ENCODE results near the gene ARMC3. TPM values are rescaled to one million over a fixed set of nuclear protein-coding genes. Genes with fewer than 3 reads are reported as not detected.

The ARMC3 gene
- total and polyA plus RNA-seq, 2 donors (not counting 1 experiment from before 2014, with no cell fraction given), result not detected

DNA sequence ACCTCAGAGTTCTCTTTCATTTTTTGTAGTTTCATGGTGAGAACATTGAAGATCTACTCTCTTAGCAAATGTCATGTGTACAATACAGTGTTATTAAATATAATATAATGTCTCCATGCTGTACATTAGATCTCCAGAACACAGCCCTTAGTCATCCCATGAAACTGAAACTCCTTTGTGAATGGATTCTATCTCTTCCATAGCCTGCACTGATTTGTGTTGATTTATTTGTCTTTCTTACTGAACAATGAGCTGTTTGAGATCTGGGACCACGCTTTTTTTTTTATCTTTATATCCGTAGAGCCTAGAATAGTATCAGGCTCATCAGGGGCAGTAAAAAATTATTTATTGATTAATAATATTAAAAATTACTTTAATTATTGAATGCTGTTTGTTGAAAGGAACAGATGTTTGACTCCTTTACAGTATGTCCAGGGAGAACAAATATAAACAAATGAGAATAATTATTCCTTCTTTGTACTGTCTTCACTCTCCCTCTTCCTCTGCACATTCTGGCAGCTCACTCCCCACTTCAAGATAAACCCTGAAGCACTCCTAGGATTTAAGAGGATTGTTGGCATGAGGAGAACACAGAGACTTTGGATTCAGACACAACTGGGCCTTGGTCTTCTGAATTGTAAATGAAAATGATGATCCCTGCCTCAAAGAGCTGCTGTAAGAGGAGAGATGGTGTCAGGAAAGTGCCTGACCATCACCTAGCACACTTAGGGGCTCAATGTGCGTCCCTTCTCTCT, 85.9 kb downstream of the ARMC3 start:
- Histone ChIP-seq H3K4me3 (ENCODE audit: control extremely low read depth in 1 of 5, extremely low read depth in 1 of 5, insufficient read depth in 1 of 5, low read depth in 2 of 5, low read length in 4 of 5) (no peak overlapping the region), H2AFZ (ENCODE audit: insufficient read depth, low read depth, low read length, poor library complexity, severe bottlenecking) (no peak overlapping the region), H3K27me3 (replicated peaks in 1 of 4; ENCODE audit: control extremely low read depth in 1 of 4, control insufficient read depth in 3 of 4, insufficient read depth in 4 of 4, low read length in 3 of 4) (peaks cover 0 to 3% (median under 1%) of the 10 kb centered on the region in 4 experiments), H3K4me1 (ENCODE audit: control insufficient read depth in 2 of 2, insufficient read depth in 2 of 2, low read length in 2 of 2) (peaks cover 3 to 6% of the 10 kb centered on the region in 2 donors), H3K9ac (ENCODE audit: low read length) (no peak overlapping the region), H4K20me1 (ENCODE audit: control insufficient read depth, insufficient read depth, low read length, poor library complexity, severe bottlenecking) (no peaks in the 10 kb centered on the region), H3K79me2 (ENCODE audit: control insufficient read depth, insufficient read depth, low read length) (no peaks in the 10 kb centered on the region), H3K36me3 (replicated peaks in 1 of 2; ENCODE audit: control extremely low read depth in 1 of 2, control insufficient read depth in 1 of 2, extremely low read depth in 1 of 2, insufficient read depth in 2 of 2, low read length in 1 of 2) (no peaks in the 10 kb centered on the region), H3K27ac (ENCODE audit: low read length in 2 of 2) (no peak overlapping the region), H3K4me2 (replicated peaks; ENCODE audit: low read depth, low read length, poor library complexity, severe bottlenecking) (no peak overlapping the region), H3K9me3 (ENCODE audit: control extremely low read depth in 1 of 3, control insufficient read depth in 2 of 3, insufficient read depth in 1 of 3, low read length in 2 of 3) (no peaks in the 10 kb centered on the region)
- peaks cover 9% of the 10 kb centered on the region for H3K4me1 Mint-ChIP-seq
- no peaks in the 10 kb centered on the region for H3K9me3 Mint-ChIP-seq (ENCODE audit: insufficient read depth)
- H3K27ac Mint-ChIP-seq, result no peak overlapping the region
- no peak overlapping the region for H3K4me3 Mint-ChIP-seq
- DNase-seq (no peak), ATAC-seq (ENCODE audit: low read depth) (no peak)
- no peak for TF ChIP-seq EZH2 (IDR thresholded peaks at IDR 0.05; ENCODE audit: borderline replicate concordance, insufficient read depth, low read depth, low read length, poor library complexity, severe bottlenecking)
- TF ChIP-seq, protein P1, sequence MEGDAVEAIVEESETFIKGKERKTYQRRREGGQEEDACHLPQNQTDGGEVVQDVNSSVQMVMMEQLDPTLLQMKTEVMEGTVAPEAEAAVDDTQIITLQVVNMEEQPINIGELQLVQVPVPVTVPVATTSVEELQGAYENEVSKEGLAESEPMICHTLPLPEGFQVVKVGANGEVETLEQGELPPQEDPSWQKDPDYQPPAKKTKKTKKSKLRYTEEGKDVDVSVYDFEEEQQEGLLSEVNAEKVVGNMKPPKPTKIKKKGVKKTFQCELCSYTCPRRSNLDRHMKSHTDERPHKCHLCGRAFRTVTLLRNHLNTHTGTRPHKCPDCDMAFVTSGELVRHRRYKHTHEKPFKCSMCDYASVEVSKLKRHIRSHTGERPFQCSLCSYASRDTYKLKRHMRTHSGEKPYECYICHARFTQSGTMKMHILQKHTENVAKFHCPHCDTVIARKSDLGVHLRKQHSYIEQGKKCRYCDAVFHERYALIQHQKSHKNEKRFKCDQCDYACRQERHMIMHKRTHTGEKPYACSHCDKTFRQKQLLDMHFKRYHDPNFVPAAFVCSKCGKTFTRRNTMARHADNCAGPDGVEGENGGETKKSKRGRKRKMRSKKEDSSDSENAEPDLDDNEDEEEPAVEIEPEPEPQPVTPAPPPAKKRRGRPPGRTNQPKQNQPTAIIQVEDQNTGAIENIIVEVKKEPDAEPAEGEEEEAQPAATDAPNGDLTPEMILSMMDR (IDR thresholded peaks at IDR 0.05), result no peak
- ChIA-PET POLR2A (no interaction called here), CTCF (interaction anchor here (1.3 to 2.6 kb wide), 2 partner anchors 24 to 40 kb away, joined by 3 to 11 read pairs; no protein-coding TSS in a partner anchor)
- peaks cover 6% of the 10 kb centered on the region for H3K27me3 Mint-ChIP-seq
- WGBS (ENCODE audit: insufficient coverage), result no CpG with 5 or more reads among the region's 3 CpGs
- intact Hi-C loops (cut with micrococcal nuclease), result no loop called here

DNA sequence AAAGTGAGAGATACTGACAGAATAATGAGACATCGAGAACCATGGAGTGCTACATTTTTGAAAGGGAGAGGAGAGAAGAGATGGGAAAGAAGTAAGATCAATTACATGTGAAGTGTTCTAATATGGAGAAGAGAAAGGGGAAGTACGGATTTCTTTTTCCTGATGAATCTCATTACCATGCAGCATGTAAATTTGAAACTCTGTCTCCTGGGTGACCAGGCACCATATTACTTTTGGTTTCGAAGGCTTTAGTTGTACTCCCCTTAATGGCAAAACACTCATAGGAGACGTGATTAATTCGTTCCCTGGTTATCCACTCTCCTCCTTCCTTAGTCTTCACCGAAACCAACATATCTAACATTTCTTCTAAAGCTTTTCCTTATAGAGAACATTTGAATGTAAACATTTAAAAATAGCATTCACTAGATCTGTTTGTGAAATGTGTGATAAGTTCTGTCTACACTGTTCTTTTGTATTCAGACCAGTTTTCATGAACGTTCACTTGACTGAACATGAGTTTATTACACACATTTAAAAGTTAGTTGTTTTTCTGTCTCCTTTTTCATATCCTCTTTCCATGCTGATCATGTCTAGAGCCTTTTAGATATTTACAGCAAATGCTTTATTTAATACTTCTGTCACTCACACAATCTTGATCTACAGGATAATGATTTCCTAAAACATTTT, 87.3 kb downstream of the ARMC3 start:
- H2AFZ ChIP-seq (ENCODE audit: insufficient read depth, low read depth, low read length, poor library complexity, severe bottlenecking), result peak overlapping the region; percentile 35
- H3K4me1 ChIP-seq (ENCODE audit: control insufficient read depth in 2 of 2, insufficient read depth in 2 of 2, low read length in 2 of 2), result peaks cover 3 to 6% of the 10 kb centered on the region in 2 donors
- WGBS (ENCODE audit: insufficient coverage), result 72% methylated on average over 3 of the region's 7 CpGs
- H3K27me3 ChIP-seq (replicated peaks in 1 of 4; ENCODE audit: control extremely low read depth in 1 of 4, control insufficient read depth in 3 of 4, insufficient read depth in 4 of 4, low read length in 3 of 4), result peaks cover 0 to 4% (median 2%) of the 10 kb centered on the region in 4 experiments
- no peaks in the 10 kb centered on the region for H3K79me2 ChIP-seq (ENCODE audit: control insufficient read depth, insufficient read depth, low read length)
- no peaks in the 10 kb centered on the region for H3K36me3 ChIP-seq (replicated peaks in 1 of 2; ENCODE audit: control extremely low read depth in 1 of 2, control insufficient read depth in 1 of 2, extremely low read depth in 1 of 2, insufficient read depth in 2 of 2, low read length in 1 of 2)
- no peaks in the 10 kb centered on the region for H3K9me3 Mint-ChIP-seq (ENCODE audit: insufficient read depth)
- H3K9ac ChIP-seq (ENCODE audit: low read length), result peak overlapping the region; percentile 28
- ChIA-PET POLR2A (no interaction called here), CTCF (no interaction called here)
- H3K27me3 Mint-ChIP-seq, result peaks cover 6% of the 10 kb centered on the region
- ATAC-seq (ENCODE audit: low read depth), result peak; percentile 89
- peak overlapping the region; percentile 57 for H3K4me3 Mint-ChIP-seq
- peak overlapping the region; percentile 45 for H3K4me2 ChIP-seq (replicated peaks; ENCODE audit: low read depth, low read length, poor library complexity, severe bottlenecking)
- H3K4me1 Mint-ChIP-seq, result peaks cover 9% of the 10 kb centered on the region
- no peaks in the 10 kb centered on the region for H3K9me3 ChIP-seq (ENCODE audit: control extremely low read depth in 1 of 3, control insufficient read depth in 2 of 3, insufficient read depth in 1 of 3, low read length in 2 of 3)
- H3K27ac Mint-ChIP-seq, result peak overlapping the region; percentile 57
- peak overlapping the region in 1 of 5 experiments; percentile 27 for H3K4me3 ChIP-seq (ENCODE audit: control extremely low read depth in 1 of 5, extremely low read depth in 1 of 5, insufficient read depth in 1 of 5, low read depth in 2 of 5, low read length in 4 of 5)
- peak; percentile 63 for DNase-seq
- peak overlapping the region in 1 of 2 donors; percentile 57 for H3K27ac ChIP-seq (ENCODE audit: low read length in 2 of 2)
- intact Hi-C loops (cut with micrococcal nuclease), result no loop called here
- TF ChIP-seq EZH2 (IDR thresholded peaks at IDR 0.05; ENCODE audit: borderline replicate concordance, insufficient read depth, low read depth, low read length, poor library complexity, severe bottlenecking), result no peak
- TF ChIP-seq, protein P1 (IDR thresholded peaks at IDR 0.05), result no peak
- no peaks in the 10 kb centered on the region for H4K20me1 ChIP-seq (ENCODE audit: control insufficient read depth, insufficient read depth, low read length, poor library complexity, severe bottlenecking)
